HG03175 (cell line): Measurements from ENCODE around the gene RAB8B.

Experiments
- ATAC-seq: cut with Tn5 transposase; IDR thresholded peaks from one replicate; pipeline ENCODE4 v1.9.1; 2021; ENCODE audit warnings: mild to moderate bottlenecking, moderate library complexity; ENCODE audit not compliant: unreplicated experiment

Gene RAB8B

GRCh38 chr15:63188926-63189871 lies at the start of gene RAB8B:
RAB8B (plus strand) TSS chr15:63189606; CDS start chr15:63189625, 19 bp downstream.
- ATAC-seq, result peak; percentile 87

- no peak for ATAC-seq
These were observed 48.5 kb upstream of the RAB8B start for GRCh38 chr15:63140936-63141335.

- ATAC-seq, result no peak
These were observed 44.0 kb upstream of the RAB8B start for GRCh38 chr15:63145426-63145825.

GRCh38 chr15:63146684-63147083 lies 42.7 kb upstream of the RAB8B start:
- ATAC-seq, result no peak

- no peak for ATAC-seq
These were observed 37.7 kb upstream of the RAB8B start for GRCh38 chr15:63151665-63152064.

- ATAC-seq, result no peak
These were observed 33.9 kb upstream of the RAB8B start for GRCh38 chr15:63155486-63155885.

- no peak for ATAC-seq
These were observed 33.2 kb upstream of the RAB8B start for GRCh38 chr15:63156086-63156710.

- no peak for ATAC-seq
These were observed 32.7 kb upstream of the RAB8B start for GRCh38 chr15:63156755-63157117.

GRCh38 chr15:63157118-63157843 lies 32.1 kb upstream of the RAB8B start, which contains the start of gene RPS27L:
RPS27L (minus strand) TSS chr15:63157477; CDS start chr15:63157405, 72 bp downstream.
- peak; percentile 90 for ATAC-seq

GRCh38 chr15:63157891-63158431 lies 31.4 kb upstream of the RAB8B start:
- peak; percentile 36 for ATAC-seq

GRCh38 chr15:63160638-63161037 lies 28.8 kb upstream of the RAB8B start:
- no peak for ATAC-seq

- no peak for ATAC-seq
These were observed 26.2 kb upstream of the RAB8B start for GRCh38 chr15:63163217-63163616.

GRCh38 chr15:63165166-63165859 lies 24.1 kb upstream of the RAB8B start:
- ATAC-seq, result no peak

- ATAC-seq, result no peak
These were observed 23.2 kb upstream of the RAB8B start for GRCh38 chr15:63166219-63166618.

- ATAC-seq, result no peak
These were observed 19.6 kb upstream of the RAB8B start for GRCh38 chr15:63169788-63170187.

GRCh38 chr15:63172376-63172775 lies 17.0 kb upstream of the RAB8B start:
- ATAC-seq, result no peak

- no peak for ATAC-seq
These were observed 16.5 kb upstream of the RAB8B start for GRCh38 chr15:63172851-63173451.

- ATAC-seq, result no peak
These were observed 13.1 kb upstream of the RAB8B start for GRCh38 chr15:63176302-63176701.

- no peak for ATAC-seq
These were observed 11.4 kb upstream of the RAB8B start for GRCh38 chr15:63178034-63178433.

GRCh38 chr15:63180746-63181145 lies 8.7 kb upstream of the RAB8B start:
- ATAC-seq, result no peak
